Islet of Langerhans (tissue), 1 donor: ENCODE measurements around the gene SDR42E1.

Source experiments
- FAIRE-seq: peaks from one replicate; lab custom pipeline; 2011; peaks lifted over from hg19 to GRCh38; lab: Jason Lieb, UNC

Gene SDR42E1

DNA sequence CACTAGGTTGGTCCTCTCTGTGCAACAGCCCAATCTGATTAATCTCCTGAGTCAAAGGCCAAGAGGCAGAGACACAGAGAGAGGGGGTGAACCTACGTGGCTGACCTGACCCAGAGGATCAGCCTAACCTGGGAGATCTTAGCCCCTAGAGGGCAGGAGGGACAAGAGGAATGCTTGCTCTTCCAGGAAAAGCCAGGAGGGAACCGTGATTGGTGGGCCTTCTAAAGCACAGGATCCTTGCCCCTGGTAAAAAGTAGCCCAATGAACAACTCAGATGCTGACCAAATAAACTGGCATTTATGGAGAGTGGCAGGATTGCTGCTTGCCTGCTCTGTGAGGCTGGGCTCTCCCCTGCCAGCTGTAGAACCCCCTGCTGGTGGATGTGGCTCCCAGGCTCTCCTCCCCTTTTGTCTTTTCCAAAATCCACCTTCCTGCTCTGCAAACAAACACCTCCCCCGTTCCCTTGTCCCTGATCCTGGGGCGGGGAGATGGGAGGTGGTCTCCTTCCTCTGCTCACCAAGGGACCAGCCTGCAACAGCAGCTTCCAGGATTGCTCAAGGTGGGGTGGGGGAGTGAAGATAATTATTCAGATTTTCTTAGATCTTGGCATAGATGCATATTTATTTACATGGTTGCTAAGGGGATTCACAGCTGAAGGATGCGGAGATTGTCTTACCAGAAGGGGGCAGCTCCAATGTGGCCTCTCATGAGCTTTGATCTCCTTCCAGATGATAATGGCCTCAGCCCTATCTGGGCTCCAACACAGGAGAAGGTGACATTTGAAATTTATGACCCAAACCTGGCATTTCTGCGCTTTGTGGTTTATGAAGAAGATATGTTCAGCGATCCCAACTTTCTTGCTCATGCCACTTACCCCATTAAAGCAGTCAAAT, 71.9 kb downstream of the SDR42E1 start:
- no peak for FAIRE-seq
